Subcutaneous abdominal adipose tissue (tissue), 5 donors: Measurements from ENCODE around the gene TGFB3.

Experiments used
- H3K27ac ChIP-seq: one replicate; pipeline ENCODE4 v1.7.0; 2013; ENCODE audit warnings: low read depth, mild to moderate bottlenecking, inconsistent platforms, low read length, moderate library complexity
- H3K27me3 ChIP-seq, 5 donors: one replicate each; pipeline ENCODE4 v1.7.0; 2013; ENCODE audit warnings: low read length in 5 of 5, inconsistent platforms in 1 of 5; ENCODE audit not compliant: control insufficient read depth in 5 of 5, insufficient read depth in 4 of 5
- H3K36me3 ChIP-seq, 5 donors: one replicate each; pipeline ENCODE4 v1.7.0; 2013; ENCODE audit warnings: low read length in 5 of 5; ENCODE audit not compliant: control insufficient read depth in 5 of 5, insufficient read depth in 5 of 5
- H3K4me1 ChIP-seq, 5 donors: one replicate each; pipeline ENCODE4 v1.7.0; 2013; ENCODE audit warnings: low read length in 5 of 5, mild to moderate bottlenecking in 3 of 5, moderate library complexity in 1 of 5; ENCODE audit not compliant: control insufficient read depth in 5 of 5, insufficient read depth in 5 of 5
- H3K4me3 ChIP-seq, 5 donors: one replicate each; pipeline ENCODE4 v1.7.0; 2013; ENCODE audit warnings: low read length in 5 of 5, low read depth in 1 of 5
- H3K9ac ChIP-seq, 5 donors: one replicate each; pipeline ENCODE4 v1.7.0; 2013; ENCODE audit warnings: low read length in 5 of 5, mild to moderate bottlenecking in 4 of 5, moderate library complexity in 3 of 5
- H3K9me3 ChIP-seq, 5 donors: one replicate each; pipeline ENCODE4 v1.7.0; 2013; ENCODE audit warnings: low read length in 5 of 5; ENCODE audit not compliant: control insufficient read depth in 5 of 5
- donor health status: healthy.
- donor health status: healthy.
- donor health status: healthy.
- donor health status: healthy.
- donor health status: healthy.

TGFB3 gene

DNA sequence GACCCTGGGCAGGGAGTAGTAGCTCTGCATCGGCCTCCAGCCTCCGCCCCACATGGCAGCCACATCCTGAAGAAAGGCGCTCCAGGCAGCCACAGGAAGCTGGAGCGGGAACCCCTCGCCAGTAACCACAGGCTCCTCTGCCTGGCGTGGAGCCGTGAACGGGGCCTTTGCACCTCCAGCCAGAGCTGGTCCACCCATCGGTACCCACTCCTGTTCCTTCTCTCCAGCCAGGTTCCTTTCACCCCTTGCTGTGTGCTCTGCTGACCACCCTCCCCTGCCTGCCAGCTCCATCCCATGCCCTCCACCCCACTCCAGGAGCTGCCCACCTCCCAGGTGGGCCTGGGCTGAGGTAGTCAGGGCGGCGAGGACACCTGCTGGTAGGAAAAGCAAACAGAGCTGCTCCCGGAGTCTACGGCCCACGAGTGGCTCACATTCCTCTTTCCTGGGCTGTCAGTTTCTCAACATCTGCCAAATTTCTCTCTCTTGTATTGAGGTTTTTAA lies 2.7 kb downstream of the TGFB3 start:
- Histone ChIP-seq H3K9ac (peak overlapping the region in 3 of 5 donors; percentile 28 to 59 (median 39)), H3K9me3 (no peaks in the 10 kb centered on the region), H3K27me3 (no peaks in the 10 kb centered on the region), H3K4me1 (peaks cover 8 to 50% (median 49%) of the 10 kb centered on the region in 5 donors), H3K27ac (no peak overlapping the region), H3K4me3 (peak overlapping the region; percentile 32 to 77 (median 48)), H3K36me3 (no peaks in the 10 kb centered on the region)

DNA sequence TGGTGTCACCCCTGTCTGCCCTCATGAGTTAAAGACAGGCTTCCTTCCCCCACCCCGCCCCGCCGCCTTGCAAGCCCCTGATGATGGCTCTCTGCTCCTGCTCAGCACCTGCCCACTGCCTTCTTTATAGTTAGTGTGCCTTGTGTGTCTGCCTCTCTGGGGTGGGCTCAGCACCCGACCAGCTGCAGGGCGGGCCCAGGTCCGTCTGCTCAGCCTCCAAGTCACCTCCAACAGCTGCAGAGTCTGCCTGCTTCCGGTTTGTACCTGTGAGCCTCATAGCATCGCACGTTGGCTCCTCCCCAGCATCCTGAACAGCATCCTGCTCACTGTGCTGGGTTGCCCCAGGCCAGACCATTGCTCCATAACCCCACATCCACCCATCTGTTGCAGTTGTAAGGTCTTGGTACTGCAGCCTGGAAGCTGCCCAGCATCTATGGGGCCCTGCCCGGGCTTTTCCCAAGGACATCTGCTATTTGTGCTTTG lies 3.5 kb downstream of the TGFB3 start:
- H3K27me3 ChIP-seq, result no peaks in the 10 kb centered on the region
- H3K4me1 ChIP-seq, result peaks cover 8 to 50% (median 49%) of the 10 kb centered on the region in 5 donors
- H3K27ac ChIP-seq, result no peak overlapping the region
- no peak overlapping the region for H3K9ac ChIP-seq
- peak overlapping the region in 1 of 5 donors; percentile 77 for H3K4me3 ChIP-seq
- H3K9me3 ChIP-seq, result no peaks in the 10 kb centered on the region
- no peaks in the 10 kb centered on the region for H3K36me3 ChIP-seq

DNA sequence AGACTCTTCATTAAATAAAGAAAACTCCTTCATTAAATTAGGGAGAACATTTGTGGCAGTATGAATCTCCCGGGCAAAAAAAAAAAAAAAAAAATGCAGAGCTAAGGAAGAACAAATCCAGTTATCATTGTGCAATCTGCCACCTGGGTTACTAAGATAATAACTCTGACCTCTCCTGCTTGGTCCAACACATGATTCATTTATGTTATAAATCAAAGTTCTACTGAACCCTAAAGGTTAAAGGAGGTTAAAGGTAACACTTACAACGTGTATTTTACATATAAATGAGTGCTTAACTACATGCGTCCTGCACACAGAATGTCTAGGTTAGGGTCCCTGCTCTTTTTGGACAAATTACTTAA lies 4.2 kb downstream of the TGFB3 start:
- Histone ChIP-seq H3K36me3 (no peaks in the 10 kb centered on the region), H3K4me3 (no peak overlapping the region), H3K9me3 (no peaks in the 10 kb centered on the region), H3K4me1 (peaks cover 6 to 45% (median 45%) of the 10 kb centered on the region in 5 donors), H3K27me3 (no peaks in the 10 kb centered on the region), H3K27ac (no peak overlapping the region), H3K9ac (no peak overlapping the region)

DNA sequence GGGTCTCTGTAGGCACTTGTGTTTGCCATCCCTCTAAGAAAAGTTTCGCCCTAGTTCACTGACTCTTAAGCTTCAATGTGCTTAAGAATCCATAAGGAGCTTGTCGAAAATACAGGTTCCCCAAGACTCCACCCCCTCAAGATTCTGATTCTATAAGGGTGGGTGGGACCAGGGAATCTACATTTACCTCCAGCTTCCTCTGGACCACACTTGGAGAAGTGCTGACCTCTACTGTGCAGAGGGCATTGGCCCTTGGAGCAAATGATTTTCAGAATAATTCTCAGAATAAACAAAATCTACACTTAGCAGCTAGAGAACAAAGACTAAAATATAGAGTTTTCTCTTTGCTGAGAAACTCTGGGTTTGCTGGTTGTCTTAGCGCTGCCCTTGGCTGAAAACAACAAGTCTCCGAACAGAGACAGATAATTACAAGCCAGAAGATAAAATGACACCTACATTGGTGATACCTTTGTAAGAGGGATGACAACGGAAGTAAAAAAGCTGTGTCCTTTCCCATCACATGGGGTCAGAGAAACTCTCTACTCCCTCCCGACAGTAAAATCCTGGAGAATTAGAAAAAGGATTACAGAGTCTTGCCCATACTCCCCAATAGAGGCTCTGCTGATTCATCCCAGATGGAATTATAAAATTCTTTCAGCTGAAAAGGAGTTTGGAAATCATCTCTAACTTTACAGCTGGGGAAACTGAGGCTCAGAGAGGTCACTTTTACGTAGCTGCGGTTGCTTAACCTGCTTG lies 4.8 kb downstream of the TGFB3 start:
- Histone ChIP-seq H3K4me3 (no peak overlapping the region), H3K4me1 (peaks cover 6 to 46% (median 44%) of the 10 kb centered on the region in 5 donors), H3K9ac (no peak overlapping the region), H3K27me3 (no peaks in the 10 kb centered on the region), H3K27ac (no peak overlapping the region), H3K9me3 (no peaks in the 10 kb centered on the region), H3K36me3 (no peaks in the 10 kb centered on the region)

DNA sequence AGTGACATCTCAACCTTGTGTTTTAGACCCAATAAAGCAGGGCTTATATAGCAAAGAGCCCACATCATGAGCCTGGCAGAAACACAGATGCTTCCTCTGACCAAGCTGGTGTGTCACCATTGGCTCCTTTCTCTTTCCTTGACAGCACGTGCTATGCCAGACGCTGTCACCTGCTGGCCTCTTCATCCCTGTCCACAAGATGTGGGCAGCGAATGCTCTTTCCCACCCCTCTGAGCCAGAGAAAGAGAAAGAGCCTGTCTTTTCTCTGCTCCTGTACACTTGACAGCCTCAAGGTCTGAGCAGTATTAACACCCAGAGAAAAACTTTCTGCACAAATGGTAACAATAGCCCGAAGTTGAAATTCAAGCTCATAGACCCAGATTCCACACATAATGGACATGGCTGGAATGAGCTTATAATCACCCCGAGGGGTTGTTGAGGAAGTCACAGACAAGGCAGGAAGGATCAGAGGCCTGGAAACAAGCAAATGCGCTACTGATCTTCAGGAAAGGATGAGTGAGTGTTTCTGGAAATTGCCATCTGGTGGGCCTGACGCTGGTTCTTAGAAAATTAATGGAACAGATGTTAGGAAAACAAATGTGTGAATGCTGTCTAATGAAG lies 8.9 kb downstream of the TGFB3 start:
- peaks cover 3 to 47% (median 20%) of the 10 kb centered on the region in 5 donors for H3K4me1 ChIP-seq
- no peaks in the 10 kb centered on the region for H3K27me3 ChIP-seq
- peaks cover 0 to 12% (median 3%) of the 10 kb centered on the region in 5 donors for H3K36me3 ChIP-seq
- H3K9ac ChIP-seq, result no peak overlapping the region
- H3K27ac ChIP-seq, result no peak overlapping the region
- no peak overlapping the region for H3K4me3 ChIP-seq
- H3K9me3 ChIP-seq, result no peaks in the 10 kb centered on the region

DNA sequence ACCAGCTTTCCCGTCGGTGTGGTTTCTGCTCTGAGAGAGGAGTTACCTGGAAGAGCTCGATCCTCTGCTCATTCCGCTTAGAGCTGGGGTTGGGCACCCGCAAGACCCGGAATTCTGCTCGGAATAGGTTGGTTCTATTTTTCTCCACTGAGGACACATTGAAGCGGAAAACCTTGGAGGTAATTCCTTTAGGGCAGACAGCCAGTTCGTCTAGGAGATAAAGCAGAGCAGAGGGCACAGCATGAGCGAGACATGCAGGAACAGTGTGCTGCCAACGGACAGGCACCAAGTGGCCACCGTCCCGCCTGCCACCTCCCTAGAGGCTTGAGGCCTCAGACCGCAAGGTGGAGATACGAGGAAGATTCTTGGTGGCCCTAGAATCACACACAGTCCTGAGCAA lies 10.3 kb downstream of the TGFB3 start:
- Histone ChIP-seq H3K4me3 (peak overlapping the region in 1 of 5 donors; percentile 27), H3K27me3 (no peaks in the 10 kb centered on the region), H3K27ac (no peak overlapping the region), H3K36me3 (peaks cover 0 to 15% (median 8%) of the 10 kb centered on the region in 5 donors), H3K4me1 (peaks cover 3 to 42% (median 18%) of the 10 kb centered on the region in 5 donors), H3K9ac (no peak overlapping the region), H3K9me3 (no peaks in the 10 kb centered on the region)

DNA sequence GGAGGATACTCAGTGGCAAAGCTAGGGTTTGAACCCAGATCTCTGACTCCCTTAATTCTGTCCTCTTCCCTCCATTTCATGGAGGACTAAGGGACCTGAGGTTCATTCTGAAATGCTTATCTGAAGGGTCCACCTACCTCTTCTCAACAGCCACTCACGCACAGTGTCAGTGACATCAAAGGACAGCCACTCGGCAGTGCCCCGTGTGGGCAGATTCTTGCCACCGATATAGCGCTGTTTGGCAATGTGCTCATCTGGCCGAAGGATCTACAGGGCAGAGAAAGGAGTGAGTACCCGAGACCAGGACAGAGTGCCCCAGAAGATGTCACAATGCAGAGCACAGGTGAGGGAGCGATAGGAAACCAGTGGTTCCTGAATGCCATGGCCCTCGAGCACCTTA lies 10.8 kb downstream of the TGFB3 start:
- Histone ChIP-seq H3K9ac (no peak overlapping the region), H3K27ac (no peak overlapping the region), H3K27me3 (no peaks in the 10 kb centered on the region), H3K9me3 (no peaks in the 10 kb centered on the region), H3K4me1 (peaks cover 3 to 41% (median 18%) of the 10 kb centered on the region in 5 donors), H3K36me3 (peaks cover 0 to 19% (median 10%) of the 10 kb centered on the region in 5 donors), H3K4me3 (no peak overlapping the region)

DNA sequence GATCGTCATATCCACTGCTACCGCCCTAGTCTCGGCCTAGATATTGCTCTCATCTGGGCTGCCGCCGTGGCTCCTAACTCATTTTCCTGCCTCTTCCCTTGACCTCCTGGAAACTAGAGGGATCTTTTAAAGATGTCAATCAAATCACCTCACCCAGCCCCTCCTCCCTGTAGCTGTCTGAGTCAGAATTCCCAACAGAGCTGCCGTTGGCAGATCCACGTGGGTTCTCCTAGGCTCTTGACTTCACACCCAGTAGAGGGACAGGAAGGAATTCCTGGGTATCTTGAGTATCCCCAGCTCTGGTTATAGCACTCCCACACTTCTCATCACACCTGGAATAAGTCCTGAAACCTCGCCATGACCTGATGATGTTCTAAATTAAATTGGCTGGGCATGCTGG lies 11.9 kb downstream of the TGFB3 start:
- no peak overlapping the region for H3K4me3 ChIP-seq
- H3K27me3 ChIP-seq, result no peaks in the 10 kb centered on the region
- no peak overlapping the region for H3K9ac ChIP-seq
- H3K36me3 ChIP-seq, result peaks cover 3 to 30% (median 18%) of the 10 kb centered on the region in 5 donors
- H3K4me1 ChIP-seq, result peaks cover 3 to 41% (median 18%) of the 10 kb centered on the region in 5 donors
- no peaks in the 10 kb centered on the region for H3K9me3 ChIP-seq
- no peak overlapping the region for H3K27ac ChIP-seq

DNA sequence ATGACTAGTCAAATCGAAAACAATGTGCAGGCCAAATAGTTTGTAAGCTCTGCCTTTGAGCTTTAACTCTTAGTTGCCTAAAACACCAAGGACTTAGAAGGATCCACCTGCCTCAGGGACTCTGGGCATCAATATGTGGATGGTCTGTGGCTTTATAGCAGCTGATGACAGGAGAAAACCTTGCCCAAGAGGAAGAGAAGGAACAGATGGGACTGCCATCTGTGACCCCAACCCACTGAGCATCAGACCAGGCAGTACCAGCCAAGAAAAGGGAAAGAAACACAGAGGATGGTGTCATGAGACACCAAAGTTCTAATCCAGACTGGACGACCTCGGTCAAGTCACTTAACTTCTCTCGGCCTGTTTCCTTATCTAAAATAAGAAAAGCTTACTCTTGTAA lies 12.7 kb downstream of the TGFB3 start:
- Histone ChIP-seq H3K4me1 (peaks cover 3 to 41% (median 18%) of the 10 kb centered on the region in 5 donors), H3K27ac (peak overlapping the region; percentile 21), H3K27me3 (no peaks in the 10 kb centered on the region), H3K4me3 (no peak overlapping the region), H3K9me3 (no peaks in the 10 kb centered on the region), H3K36me3 (peaks cover 3 to 32% (median 22%) of the 10 kb centered on the region in 5 donors), H3K9ac (no peak overlapping the region)

DNA sequence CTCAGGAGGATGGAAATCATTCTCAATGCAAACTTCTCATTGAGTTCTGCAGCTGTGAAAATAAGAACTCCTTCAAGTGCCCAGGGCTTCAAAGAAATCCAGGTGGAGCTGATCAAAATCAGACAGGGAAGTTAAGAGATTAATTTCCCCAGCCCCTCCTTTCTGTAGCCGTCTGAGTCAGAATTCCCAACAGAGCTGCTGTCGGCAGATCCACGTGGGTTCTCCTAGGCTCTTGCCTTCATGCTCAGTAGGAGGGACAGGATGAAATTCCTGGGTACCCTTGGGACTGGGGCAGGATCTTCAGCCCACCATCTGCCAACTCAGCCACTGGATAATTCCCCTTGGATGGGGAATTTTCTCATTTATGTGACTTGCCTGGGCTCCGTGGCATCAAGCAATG lies 13.3 kb downstream of the TGFB3 start:
- peak overlapping the region in 1 of 5 donors; percentile 51 for H3K4me3 ChIP-seq
- H3K9me3 ChIP-seq, result no peaks in the 10 kb centered on the region
- peaks cover 3 to 41% (median 18%) of the 10 kb centered on the region in 5 donors for H3K4me1 ChIP-seq
- peaks cover 3 to 32% (median 26%) of the 10 kb centered on the region in 5 donors for H3K36me3 ChIP-seq
- no peak overlapping the region for H3K9ac ChIP-seq
- H3K27me3 ChIP-seq, result no peaks in the 10 kb centered on the region
- peak overlapping the region; percentile 21 for H3K27ac ChIP-seq
